Omental fat pad (tissue), 4 donors: ENCODE data around the gene RAB3B. TPM values are rescaled to one million over a fixed set of nuclear protein-coding genes. Genes with fewer than 3 reads are reported as not detected.

Experiments used
- ATAC-seq: fragments of 150-250 bp; one replicate; pipeline ENCODE4 v1.9.1; 2016; ENCODE audit warnings: mild to moderate bottlenecking, moderate library complexity; ENCODE audit not compliant: low FRiP score
- DNase-seq: peaks from one replicate; pipeline ENCODE4 v3.0.0-alpha.2; 2019; ENCODE audit warnings: low spot score
- CTCF ChIP-seq, 3 donors: fragments of 450-650 bp; IDR thresholded peaks; one replicate each; pipeline ENCODE4 v1.5.1; 2016 to 2017; ENCODE audit warnings: antibody characterized with exemption in 3 of 3, mild to moderate bottlenecking in 3 of 3, moderate library complexity in 2 of 3
- total RNA-seq, 4 donors: library from RNA; depleted of rRNA; stranded (reverse); fragments of >200 nt; gene quantifications; one replicate each; pipeline ENCODE4 v1.1.0, GENCODE V29; 2016

The RAB3B gene
- total RNA-seq, 4 donors from 2014 or later, result under 0.01 to 0.12 (median under 0.01) TPM; not detected in 1

GRCh38 chr1:52003877-52004276 lies 13.4 kb upstream of the RAB3B start:
- DNase-seq (no peak), ATAC-seq (no peak)
- no peak for TF ChIP-seq CTCF (IDR thresholded peaks at IDR 0.05)

GRCh38 chr1:52002038-52002917 lies 11.8 kb upstream of the RAB3B start:
- ATAC-seq (peak; percentile 83), DNase-seq (no peak)
- TF ChIP-seq CTCF (IDR thresholded peaks at IDR 0.05), result peak in 2 of 3 donors; percentile 37 to 78

- DNase-seq (no peak), ATAC-seq (no peak)
- no peak for TF ChIP-seq CTCF (IDR thresholded peaks at IDR 0.05)
Observed at GRCh38 chr1:51998701-51999100, 8.2 kb upstream of the RAB3B start.

GRCh38 chr1:51997974-51998382 lies 7.5 kb upstream of the RAB3B start:
- no peak for DNase-seq
- TF ChIP-seq CTCF (IDR thresholded peaks at IDR 0.05), result no peak
- ATAC-seq, result no peak

GRCh38 chr1:51989582-51990477 lies 670 bp downstream of the RAB3B start:
- no peak for DNase-seq

GRCh38 chr1:51988254-51988653 lies 2.2 kb downstream of the RAB3B start:
- ATAC-seq (no peak), DNase-seq (no peak)
- TF ChIP-seq CTCF (IDR thresholded peaks at IDR 0.05), result no peak

More at GRCh38 chr1:51989582-51990477, 670 bp downstream of the RAB3B start:
- ATAC-seq, result peak; percentile 30
- no peak for TF ChIP-seq CTCF (IDR thresholded peaks at IDR 0.05)
